ENCODE data around the gene TUBGCP2.

TUBGCP2 gene, protein sequence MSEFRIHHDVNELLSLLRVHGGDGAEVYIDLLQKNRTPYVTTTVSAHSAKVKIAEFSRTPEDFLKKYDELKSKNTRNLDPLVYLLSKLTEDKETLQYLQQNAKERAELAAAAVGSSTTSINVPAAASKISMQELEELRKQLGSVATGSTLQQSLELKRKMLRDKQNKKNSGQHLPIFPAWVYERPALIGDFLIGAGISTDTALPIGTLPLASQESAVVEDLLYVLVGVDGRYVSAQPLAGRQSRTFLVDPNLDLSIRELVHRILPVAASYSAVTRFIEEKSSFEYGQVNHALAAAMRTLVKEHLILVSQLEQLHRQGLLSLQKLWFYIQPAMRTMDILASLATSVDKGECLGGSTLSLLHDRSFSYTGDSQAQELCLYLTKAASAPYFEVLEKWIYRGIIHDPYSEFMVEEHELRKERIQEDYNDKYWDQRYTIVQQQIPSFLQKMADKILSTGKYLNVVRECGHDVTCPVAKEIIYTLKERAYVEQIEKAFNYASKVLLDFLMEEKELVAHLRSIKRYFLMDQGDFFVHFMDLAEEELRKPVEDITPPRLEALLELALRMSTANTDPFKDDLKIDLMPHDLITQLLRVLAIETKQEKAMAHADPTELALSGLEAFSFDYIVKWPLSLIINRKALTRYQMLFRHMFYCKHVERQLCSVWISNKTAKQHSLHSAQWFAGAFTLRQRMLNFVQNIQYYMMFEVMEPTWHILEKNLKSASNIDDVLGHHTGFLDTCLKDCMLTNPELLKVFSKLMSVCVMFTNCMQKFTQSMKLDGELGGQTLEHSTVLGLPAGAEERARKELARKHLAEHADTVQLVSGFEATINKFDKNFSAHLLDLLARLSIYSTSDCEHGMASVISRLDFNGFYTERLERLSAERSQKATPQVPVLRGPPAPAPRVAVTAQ
- 128 reads per million, percentile 87 among the genes with 10 or more reads in this experiment for total RNA-seq

DNA sequence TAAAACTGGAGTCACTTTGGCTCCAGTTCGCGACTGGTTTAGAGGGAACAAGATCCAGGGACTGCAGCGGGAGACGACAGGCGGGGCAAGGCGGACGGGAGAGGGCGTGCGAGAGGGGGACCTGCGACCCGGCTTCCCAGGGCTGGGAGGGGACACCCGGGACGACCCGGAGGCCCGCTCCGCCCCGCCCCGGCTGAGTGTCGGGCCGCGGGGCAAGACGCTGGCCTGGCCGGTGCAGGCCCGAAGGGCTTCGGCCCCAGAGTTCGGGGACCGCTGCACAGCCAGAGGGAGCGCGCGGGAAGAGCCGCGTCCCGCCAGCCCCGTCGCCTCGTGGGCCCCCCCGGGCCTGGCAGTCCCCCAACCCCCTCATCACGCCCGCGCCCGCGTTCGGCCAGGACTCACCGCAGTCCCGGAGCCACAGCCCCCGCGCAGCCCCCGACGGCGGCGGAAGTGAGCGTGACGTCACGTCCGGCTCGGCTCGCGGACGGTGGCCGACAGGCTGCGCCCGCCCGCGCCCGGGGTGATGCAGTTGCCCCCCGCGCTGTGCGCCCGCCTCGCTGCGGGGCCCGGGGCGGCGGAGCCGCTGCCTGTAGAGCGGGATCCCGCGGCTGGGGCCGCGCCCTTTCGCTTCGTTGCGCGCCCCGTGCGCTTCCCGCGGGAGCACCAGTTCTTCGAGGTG is at the start of gene TUBGCP2, which contains the start of gene ZNF511:
Gene TUBGCP2 (minus strand): TSS at position 452 of the 679 bp plus-strand sequence. CDS start 5,931 bp downstream, outside the sequence.
Gene ZNF511 (plus strand): TSS at position 494 of the 679 bp plus-strand sequence. CDS start 30 bp downstream, at position 524.
- peak; percentile 83 for DNase-seq

DNA sequence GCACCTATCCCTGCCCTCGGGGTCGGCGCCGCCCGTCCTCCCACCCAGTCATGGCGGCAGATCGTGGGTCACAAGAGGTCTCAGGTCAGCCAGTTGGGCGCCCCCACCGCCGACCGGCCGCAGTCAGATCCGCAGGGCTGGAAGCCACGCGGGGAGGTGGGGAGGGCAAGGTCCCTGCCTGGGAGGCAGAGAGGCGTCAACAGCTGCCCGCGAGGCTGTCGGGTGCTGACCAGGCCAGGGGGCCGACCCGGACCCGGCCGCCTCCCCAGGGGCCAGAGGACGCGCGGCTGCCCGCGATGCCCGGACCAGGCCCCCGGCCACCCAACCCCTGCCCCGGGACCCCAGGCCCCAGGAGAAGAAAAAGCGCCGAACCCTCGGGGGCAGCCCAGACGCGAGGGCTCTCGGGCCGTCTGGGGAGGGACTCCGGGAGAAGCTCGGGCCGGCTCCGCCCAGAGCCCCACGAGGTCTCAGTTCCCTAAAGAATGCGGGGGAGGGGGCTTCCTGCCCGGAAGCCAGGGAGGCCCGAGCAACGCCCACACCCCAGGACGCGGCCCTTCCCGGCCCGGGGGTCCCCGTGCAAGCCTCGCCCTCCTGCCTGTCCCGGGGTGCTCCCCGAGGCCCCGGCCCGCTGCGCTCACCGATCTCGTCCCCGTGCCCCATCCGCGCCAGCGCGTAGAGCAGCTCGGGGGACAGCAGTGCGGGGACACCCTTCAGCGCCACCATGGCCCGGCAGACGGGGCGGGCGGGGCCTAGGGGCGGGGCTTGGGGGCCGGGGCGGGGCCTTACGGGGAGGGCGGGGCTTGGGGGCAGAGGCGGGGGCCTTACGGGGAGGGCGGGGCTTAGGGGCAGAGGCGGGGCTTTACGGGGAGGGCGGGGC is 48.9 kb upstream of the TUBGCP2 start, which contains the start of gene FUOM:
Gene FUOM (minus strand): TSS at position 735 of the 877 bp plus-strand sequence. CDS start 12 bp downstream, at position 723.
- peak; percentile 59 for DNase-seq

DNA sequence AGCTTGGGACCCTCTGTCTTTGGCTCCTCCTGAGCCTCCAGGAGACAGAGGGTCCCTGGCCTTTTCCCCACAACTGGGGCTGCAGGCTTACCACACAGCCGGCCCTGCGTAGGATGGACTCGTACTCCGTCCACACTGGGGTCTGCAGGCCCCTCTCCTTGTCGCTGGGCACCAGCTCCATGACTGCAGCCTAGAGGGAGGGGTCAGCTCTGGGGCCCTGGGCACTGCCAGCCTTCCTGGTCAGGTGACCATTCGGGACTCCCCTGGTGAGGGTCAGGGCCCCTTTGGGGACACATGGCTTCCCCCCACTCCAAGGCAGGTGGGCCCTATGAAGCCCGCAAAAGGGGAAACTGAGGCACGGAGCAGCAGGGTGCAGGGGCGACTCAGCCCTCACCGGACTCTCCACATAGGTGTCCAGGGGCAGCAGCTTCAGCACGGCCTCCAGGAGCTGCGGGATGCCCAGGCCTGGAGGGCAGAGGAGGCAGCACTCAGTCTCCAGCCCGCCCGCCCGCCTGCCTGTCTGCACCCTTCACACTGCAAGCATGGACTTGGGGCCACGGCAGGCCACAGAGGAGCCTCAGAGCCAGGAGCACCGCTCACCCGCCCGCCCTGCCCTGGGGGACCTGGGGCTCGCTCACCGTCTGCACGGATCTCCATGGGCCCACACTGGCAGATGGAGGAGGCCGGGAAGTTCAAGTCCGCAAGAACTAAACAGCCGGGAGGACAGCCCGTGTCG is 48.0 kb upstream of the TUBGCP2 start:
- no peak for DNase-seq

DNA sequence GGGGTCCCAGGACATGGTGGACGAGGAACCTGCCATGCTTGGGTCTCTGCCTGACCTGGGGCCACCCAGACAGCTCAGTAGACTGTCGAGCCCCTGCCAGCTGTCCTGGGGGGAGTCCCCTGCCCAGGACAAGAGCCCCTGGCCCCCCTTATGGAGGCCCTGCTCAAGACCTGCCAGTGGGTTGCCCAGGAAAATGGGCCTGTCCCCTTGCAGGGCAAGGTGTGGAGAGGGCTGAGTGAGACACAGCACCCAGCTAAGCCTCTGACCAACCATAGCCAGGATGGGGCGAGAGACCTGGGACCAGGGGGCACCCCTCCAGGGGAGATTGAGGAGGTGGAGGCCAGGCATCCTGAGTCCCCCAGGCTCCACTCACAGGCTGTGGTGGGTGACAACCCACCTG is 47.3 kb upstream of the TUBGCP2 start:
- DNase-seq = no peak

DNA sequence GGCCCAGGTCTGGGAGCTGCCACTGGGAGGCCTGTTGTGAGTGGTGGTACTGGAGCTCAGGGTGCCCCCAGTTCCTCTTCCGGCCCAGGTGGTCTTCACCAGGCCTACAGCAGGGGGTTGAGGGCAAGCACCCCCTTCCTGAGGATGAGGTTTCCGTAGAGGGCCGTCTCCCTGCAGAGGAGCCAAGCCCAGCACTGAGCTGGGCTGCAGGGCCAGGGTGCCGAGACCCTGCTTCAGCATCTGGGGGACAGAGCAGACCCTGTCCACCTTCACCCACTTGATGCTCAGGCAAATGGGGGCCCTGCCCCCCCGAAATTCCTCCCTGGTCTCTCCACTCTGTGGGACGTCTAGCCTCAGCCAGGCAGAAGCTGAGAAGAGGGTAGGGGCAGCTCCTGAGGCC is 46.6 kb upstream of the TUBGCP2 start:
- no peak for DNase-seq

DNA sequence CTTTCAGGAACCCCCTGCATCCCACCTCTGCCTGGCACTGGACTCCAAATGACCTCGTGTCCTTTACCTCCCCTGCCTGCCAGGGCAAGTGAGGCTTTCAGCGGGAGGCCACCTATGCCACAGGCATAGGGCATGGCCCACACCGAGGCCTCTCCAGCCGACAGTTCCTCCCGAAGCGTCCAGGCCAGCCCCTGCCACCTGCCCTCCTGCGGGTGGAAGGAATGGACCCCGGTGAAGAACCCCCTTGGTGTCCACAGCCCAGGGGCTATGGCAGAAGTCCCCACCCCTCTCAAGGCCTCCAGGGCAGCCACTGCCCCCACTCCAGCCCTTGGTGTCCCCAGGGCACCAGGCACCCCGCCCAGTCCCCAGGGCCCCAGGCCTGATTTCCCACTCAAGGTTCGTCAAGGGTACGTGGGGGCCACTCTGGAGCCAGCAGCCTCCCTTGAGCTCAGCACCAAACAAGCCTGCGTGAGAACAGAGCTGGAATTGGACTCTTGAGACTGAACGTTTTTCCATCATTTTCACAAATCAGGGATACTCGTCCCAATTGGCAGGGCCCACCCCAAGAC is 46.1 kb upstream of the TUBGCP2 start:
- no peak for DNase-seq

DNA sequence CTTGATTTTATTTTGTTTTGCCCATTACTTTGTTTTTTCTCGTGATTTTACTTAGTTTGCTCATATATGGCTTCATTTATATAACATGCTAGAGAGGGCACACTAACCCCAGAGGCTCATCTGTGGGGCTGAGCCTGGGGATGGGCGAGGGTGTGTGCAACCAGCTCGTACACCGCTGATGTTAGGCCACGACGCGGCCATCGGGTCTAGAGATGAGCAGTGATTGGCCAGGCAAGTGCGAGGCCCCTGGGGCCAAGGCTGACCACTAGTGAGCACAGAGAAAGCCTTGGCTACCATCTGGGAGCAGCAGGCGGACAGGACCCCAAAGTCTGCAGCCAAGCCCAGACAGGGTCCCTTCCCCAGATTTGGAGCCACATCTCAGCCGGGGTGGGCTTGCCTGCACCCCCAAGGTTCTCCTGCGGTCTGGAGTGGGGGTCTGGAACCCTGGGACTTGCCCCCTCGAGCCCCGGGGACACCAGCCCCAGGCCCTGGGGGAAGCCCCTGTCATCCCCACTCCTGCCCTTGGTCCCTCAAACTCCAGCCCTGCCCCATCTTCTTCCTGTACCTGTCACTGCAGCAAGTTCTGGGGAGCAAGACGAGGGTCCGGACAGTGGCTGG is 45.4 kb upstream of the TUBGCP2 start:
- no peak for DNase-seq

DNA sequence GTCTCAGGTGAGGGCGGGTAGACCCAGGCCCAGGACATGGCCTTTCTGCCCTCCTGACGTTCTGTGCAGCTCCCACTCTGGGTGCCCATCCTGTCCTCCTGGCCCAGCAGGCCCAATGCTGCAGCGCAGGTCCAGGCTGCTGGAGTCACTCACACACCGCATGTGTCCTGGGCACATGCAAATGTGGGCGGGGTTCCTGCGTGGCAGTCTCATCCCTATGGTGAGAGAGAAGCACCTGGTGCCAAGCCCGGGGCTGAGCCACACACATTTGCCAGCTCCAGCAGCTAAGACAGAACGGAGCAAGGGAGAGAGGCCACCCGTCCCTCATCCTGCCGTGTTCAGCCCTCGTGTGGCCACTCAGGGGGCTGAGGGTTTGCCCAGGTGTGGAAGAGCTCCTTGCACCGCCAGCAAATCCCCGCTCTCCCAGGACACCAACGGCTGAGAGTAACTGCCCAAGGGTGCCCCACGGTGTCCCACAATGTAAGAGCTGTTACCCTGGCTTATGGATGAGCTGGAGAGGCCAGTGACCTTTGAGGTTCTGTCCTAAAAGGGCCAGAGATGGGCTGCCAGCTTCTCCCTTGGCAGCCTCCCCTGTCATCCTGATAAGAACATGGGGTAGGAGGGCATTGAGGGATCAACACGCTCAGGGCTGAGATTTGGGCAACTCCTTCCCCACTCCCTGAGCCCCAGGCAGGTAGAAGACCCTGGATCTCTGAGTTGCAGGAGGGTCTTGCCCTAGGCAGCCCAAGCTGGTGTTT is 44.7 kb upstream of the TUBGCP2 start:
- DNase-seq = no peak

DNA sequence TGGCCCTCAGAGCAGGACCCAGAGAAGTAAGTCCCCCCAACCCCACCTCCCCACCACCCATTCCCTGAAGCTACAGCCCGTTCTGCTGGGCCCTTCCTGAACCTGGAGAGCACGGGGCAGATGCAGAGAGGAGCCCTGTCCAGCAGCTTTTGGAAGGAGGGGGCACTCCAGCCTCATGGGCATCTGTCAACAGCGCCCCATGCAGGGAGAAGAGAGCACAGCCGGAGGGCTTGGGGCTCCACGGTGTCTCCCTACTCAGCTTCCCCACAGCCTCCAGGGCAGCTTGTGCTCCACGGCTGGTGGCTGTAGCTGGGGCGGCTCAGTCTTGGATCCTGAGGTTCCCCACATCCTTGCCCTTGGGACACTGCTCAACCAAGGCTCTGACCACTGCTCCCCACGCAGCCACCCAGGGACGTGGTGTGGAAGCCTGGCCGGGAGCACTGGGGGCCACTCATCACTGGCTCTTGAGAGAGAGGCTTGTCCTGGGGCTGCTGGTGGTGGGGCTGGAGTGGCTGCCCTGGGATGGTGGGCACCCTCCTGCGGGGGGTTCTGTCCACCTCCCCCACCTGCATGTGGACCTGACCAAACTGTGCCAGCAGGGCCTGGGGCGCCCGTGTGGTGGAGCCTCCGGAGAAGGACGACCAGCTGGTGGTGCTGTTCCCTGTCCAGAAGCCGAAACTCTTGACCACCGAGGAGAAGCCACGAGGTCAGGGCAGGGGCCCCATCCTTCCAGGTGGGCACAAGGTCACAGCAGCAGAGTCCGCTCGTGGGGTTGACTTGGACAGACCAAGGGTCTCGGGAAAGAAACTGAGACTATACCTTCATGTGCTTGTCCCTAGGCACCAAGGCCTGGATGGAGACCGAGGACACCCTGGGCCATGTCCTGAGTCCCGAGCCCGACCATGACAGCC is 43.0 kb upstream of the TUBGCP2 start:
- no peak for DNase-seq

DNA sequence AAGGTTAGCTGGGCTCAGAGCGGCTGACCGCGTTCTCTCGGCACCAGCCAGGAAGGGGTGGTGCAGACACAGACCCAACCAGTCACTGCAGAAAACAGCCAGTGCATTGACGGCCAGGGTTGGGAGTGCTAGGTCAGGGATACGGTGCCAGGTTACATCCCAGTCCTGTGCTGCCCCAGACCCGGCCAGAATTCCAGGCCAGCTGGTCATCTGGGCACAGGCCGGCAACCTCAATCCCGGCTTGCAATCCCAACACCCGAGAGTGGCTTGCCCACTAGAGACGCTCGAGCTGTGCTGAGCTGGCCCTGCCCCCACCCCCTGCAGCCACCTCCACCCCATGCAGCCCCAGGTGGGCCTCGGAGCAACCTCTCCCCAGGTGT is 42.3 kb upstream of the TUBGCP2 start:
- DNase-seq = no peak

DNA sequence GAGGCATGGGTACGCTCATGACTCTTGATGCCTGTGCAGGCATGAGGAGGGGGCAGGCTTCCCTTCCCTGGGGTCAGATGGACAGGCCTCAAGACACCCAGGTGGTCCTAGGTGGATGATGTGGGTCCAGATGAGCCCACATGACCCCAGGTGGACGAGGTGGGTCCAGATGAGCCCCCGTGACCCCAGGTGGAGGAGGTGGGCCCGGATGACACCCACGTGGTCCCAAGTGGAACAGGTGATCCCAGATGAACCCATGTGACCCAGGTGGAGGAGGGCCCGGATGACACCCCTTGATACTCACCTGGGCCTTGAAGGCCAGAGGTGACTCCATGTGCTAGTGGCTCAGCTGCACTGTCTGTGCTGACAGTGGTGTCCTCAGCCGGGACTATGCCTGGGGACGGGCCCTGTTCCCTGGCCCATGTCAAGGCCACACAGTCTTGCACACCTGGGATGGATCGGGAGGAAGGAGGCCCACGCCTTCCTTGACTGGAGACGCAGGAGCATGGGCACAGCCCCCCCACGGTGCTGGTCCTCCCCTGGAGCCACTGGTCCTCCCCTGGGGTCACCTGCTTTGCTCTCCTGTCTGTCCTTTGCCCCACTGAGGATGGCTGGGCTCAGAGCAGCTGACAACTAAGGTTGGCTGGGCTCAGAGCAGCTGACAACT is 41.7 kb upstream of the TUBGCP2 start:
- no peak for DNase-seq

DNA sequence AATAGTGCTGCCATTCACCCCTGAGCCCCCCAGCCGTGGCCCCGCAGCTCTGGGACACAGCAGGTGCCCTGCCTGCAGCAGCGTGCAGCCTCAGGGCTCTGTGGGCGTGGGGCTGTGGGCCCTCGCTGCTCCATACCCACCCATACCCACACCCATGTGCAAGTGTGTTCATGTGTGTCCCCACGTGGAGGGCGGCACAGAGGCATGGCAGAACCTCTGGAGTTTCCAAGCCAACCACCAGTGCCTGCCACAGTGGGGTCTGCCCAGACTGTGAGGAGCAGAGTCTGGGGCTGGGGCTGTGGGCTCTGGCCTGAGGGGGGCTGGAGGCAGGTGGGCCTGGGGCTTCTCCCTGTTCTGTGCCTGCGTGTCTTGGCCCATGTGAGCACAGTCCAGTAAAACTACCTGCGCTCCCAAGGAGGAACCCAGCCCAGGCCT is 40.9 kb upstream of the TUBGCP2 start:
- no peak for DNase-seq

DNA sequence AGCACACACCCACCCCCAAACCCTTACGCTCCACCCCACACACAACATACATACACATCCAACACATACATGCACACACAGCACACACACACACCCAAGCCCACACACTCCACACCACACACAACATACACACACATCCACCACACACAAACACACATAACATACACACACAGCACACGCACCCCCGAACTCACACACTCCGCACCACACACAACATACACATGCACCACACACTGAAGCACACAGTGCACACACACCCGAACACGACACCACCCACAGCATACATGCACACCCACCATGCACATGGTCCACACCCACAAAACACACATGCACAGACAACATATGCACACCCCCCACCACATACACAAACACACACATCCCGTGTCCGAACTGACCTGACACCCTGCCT is 40.5 kb upstream of the TUBGCP2 start:
- no peak for DNase-seq

DNA sequence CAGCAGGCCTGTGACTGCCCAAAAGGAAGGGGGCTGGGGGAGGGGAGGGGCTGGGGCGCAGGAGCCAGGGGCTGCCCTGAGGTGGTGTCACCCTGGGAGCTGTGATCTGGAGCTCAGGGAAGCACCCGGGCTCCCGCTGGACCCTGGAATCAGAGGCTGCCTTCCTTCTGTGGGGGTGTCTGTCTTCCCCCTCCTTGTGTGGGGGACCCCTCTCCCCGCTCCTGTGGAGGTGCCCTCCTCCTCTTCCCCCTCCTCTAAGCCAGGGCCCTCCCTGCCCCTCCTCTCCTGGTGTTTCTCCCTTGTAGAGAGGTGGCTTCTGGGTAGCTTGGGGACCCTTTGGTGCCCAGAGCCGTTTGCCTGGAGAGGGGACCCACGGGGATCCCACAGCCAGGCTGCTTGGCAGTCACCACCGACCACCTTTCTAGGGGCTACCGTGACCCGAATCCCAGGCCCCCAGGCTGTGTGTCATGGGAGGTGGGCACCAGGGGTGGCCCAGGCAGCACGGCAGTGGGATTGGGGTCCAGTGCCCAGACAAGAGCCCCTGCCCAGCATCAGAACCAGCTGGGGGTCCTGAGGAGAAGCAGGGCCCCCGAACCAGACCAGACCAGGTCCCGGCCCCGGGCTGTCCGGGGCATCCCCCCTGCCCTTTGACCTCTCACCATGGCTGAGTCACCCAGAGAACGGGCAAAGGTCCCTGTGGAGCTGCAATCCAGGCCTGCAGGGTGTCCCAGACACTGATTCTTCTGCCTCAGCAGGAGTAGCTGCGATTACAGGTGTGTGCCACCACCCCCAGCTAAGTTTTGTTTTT is 39.2 kb upstream of the TUBGCP2 start:
- no peak for DNase-seq

DNA sequence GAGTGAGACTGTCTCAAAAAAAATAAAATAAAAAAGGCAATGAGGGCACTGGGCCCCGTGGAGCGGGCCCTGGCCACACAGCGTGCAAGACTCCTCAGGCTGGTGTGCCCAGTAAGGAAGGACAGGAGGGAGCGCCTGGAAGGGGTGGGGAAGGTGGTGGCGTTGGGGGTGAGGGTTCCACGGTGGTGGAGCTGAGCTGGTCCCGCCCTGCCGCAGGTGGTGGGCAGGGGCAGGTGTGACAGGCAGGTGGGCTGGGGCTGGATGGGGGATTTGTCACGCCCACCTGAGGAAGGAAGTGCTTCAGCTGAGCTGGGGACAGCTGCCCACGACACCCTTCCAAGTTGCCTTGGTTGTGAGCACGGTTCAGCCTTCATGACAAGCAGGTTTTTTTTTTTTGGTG is 37.7 kb upstream of the TUBGCP2 start:
- DNase-seq = no peak

DNA sequence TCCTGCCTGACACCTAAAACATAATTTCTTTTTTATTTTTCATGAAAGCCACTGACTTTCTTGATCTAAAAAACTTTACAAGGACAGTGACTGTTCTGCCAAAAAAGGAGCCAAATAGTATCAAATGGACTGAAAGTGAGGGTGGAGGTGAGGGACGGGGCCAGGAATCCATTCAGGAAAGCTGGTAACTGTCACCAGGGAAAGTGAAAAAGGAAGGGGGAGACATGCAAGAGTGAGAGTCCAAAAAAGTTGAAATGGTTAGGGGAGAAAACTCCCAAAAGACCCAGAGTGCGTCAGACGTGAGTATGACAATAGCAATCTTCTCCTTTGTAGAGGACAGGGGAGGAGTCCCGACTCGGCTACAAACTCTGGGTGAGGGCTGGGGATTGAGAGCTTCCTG is 35.6 kb upstream of the TUBGCP2 start:
- DNase-seq = no peak

DNA sequence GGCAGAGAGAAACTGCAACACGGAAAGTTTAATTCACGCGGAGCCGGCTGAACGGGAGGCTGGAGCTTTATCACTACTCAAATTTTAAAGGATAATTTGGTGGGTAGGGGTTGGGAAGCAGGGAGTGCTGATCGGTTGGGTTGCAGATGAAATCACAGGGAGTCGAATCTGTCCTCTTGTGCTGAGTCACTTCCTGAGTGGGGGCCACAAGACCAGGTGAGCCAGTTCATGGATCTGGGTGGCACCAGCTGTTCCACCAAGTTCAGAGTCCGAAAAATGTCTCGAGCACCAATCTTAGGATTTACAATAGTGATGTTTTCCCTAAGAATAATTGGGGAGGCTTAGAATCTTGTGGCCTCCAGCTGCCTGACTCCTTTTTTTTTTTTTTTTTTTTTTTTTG is 34.9 kb upstream of the TUBGCP2 start:
- DNase-seq = no peak

All from effector CD4-positive, alpha-beta T cell (primary cell).